ENCODE measurements around the gene MPIG6B. TPM values are rescaled to one million over a fixed set of nuclear protein-coding genes. Genes with fewer than 3 reads are reported as not detected.

MPIG6B gene
- polyA plus RNA-seq, 1 donor (not counting 4 experiments of a cell fraction or from before 2014, with no cell fraction given): 0.10 TPM

DNA sequence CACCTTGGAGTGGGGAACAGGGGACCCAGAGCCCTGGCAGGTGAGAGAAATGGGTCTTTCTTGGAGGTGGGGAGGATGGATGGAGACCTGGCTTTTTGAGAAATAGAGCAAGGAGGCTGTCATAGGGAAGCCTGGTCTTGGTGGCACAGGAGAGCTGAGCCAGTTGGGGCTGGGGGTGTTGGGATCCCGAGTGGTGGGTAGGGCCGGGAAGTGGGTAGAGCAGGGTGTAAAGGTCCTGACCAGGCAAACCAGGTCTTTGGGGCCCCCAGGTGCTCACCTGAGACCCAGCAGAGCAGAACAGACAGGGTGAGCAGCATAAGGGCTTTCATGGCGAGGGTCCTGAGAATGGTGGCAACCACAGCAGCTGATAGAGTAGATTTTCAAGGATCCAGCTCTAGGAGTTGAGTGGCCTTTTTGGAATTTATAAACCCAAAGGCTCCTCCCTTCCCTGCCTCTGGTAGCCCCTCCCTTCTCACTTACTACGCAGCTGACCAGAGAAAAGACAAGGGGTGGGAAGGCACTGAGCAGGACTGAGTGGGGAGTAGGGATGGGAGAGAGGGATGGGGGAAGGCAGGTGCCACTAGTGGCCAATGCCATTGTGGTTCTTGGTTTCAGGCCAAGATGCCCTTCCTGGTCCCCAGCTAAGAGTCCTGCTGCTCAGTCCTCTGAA, 1.7 kb upstream of the MPIG6B start, which contains the start of gene LY6G6C:
Gene LY6G6C (minus strand): TSS at position 396 of the 670 bp plus-strand sequence. CDS start 67 bp downstream, at position 329.
- Histone ChIP-seq H3K9ac (ENCODE audit: control insufficient read depth, extremely low read depth, insufficient read depth, low read length) (no peak within 1 kb of the TSS), H3K79me2 (ENCODE audit: control insufficient read depth, insufficient read depth, low read length) (no peaks in the 10 kb centered on the region), H3K4me2 (ENCODE audit: control insufficient read depth, extremely low read depth, insufficient read depth, low read depth, low read length) (no peak within 1 kb of the TSS), H3K4me3 (ENCODE audit: control insufficient read depth in 2 of 3, extremely low read depth in 1 of 3, insufficient read depth in 2 of 3, low read depth in 1 of 3, low read length in 3 of 3) (no peak within 1 kb of the TSS), H3K9me3 (ENCODE audit: control insufficient read depth, low read depth, low read length) (no peaks in the 10 kb centered on the region), H2AFZ (ENCODE audit: control insufficient read depth, low read length) (no peak within 1 kb of the TSS), H3K27ac (ENCODE audit: control insufficient read depth, insufficient read depth, low read length) (no peak within 1 kb of the TSS), H3K27me3 (ENCODE audit: control insufficient read depth, extremely low read depth, insufficient read depth, low read length) (no peaks in the 10 kb centered on the region), H3K36me3 (ENCODE audit: control insufficient read depth in 2 of 2, extremely low read depth in 1 of 2, insufficient read depth in 2 of 2, low read length in 2 of 2) (peaks cover 0 to 4% of the 10 kb centered on the region in 2 experiments), H4K20me1 (ENCODE audit: control insufficient read depth, extremely low read depth, insufficient read depth, low read length) (no peaks in the 10 kb centered on the region), H3K9me1 (ENCODE audit: control insufficient read depth, extremely low read depth, insufficient read depth, low read length) (peaks cover 5% of the 10 kb centered on the region), H3K4me1 (ENCODE audit: control insufficient read depth, extremely low read depth, insufficient read depth, low read length) (peaks cover 31% of the 10 kb centered on the region)
- DNase-seq (ENCODE audit: low read depth, low spot score) (no peak), FAIRE-seq (no peak)
- dilution Hi-C loops (cut with MboI; ENCODE audit: extremely low pct_ligation_motif_present, low sequenced_read_pairs): no loop called here
- TF ChIP-seq, protein P1, sequence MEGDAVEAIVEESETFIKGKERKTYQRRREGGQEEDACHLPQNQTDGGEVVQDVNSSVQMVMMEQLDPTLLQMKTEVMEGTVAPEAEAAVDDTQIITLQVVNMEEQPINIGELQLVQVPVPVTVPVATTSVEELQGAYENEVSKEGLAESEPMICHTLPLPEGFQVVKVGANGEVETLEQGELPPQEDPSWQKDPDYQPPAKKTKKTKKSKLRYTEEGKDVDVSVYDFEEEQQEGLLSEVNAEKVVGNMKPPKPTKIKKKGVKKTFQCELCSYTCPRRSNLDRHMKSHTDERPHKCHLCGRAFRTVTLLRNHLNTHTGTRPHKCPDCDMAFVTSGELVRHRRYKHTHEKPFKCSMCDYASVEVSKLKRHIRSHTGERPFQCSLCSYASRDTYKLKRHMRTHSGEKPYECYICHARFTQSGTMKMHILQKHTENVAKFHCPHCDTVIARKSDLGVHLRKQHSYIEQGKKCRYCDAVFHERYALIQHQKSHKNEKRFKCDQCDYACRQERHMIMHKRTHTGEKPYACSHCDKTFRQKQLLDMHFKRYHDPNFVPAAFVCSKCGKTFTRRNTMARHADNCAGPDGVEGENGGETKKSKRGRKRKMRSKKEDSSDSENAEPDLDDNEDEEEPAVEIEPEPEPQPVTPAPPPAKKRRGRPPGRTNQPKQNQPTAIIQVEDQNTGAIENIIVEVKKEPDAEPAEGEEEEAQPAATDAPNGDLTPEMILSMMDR (optimal IDR thresholded peaks at IDR 0.05 in 1 of 3, IDR thresholded peaks at IDR 0.05 in 1 of 3, conservative IDR thresholded peaks at IDR 0.05 in 1 of 3; ENCODE audit: extremely low read depth in 1 of 3, insufficient read depth in 2 of 3, low read length in 3 of 3): no peak
- no peak for TF ChIP-seq EZH2 (IDR thresholded peaks at IDR 0.05; ENCODE audit: low read length)

- FAIRE-seq: no peak
- Histone ChIP-seq H3K27ac (ENCODE audit: control insufficient read depth, insufficient read depth, low read length) (no peak overlapping the region), H3K9ac (ENCODE audit: control insufficient read depth, extremely low read depth, insufficient read depth, low read length) (no peak overlapping the region), H3K36me3 (ENCODE audit: control insufficient read depth in 2 of 2, extremely low read depth in 1 of 2, insufficient read depth in 2 of 2, low read length in 2 of 2) (peaks cover 0 to 6% of the 10 kb centered on the region in 2 experiments), H3K4me1 (ENCODE audit: control insufficient read depth, extremely low read depth, insufficient read depth, low read length) (peaks cover 31% of the 10 kb centered on the region), H4K20me1 (ENCODE audit: control insufficient read depth, extremely low read depth, insufficient read depth, low read length) (no peaks in the 10 kb centered on the region), H3K79me2 (ENCODE audit: control insufficient read depth, insufficient read depth, low read length) (no peaks in the 10 kb centered on the region), H3K4me3 (ENCODE audit: control insufficient read depth in 2 of 3, extremely low read depth in 1 of 3, insufficient read depth in 2 of 3, low read depth in 1 of 3, low read length in 3 of 3) (no peak overlapping the region), H3K9me3 (ENCODE audit: control insufficient read depth, low read depth, low read length) (no peaks in the 10 kb centered on the region), H3K4me2 (ENCODE audit: control insufficient read depth, extremely low read depth, insufficient read depth, low read depth, low read length) (no peak overlapping the region), H2AFZ (ENCODE audit: control insufficient read depth, low read length) (no peak overlapping the region), H3K9me1 (ENCODE audit: control insufficient read depth, extremely low read depth, insufficient read depth, low read length) (peaks cover 5% of the 10 kb centered on the region), H3K27me3 (ENCODE audit: control insufficient read depth, extremely low read depth, insufficient read depth, low read length) (no peaks in the 10 kb centered on the region)
- TF ChIP-seq EZH2 (IDR thresholded peaks at IDR 0.05; ENCODE audit: low read length): no peak
- TF ChIP-seq, protein P1 (optimal IDR thresholded peaks at IDR 0.05 in 1 of 3, IDR thresholded peaks at IDR 0.05 in 1 of 3, conservative IDR thresholded peaks at IDR 0.05 in 1 of 3; ENCODE audit: extremely low read depth in 1 of 3, insufficient read depth in 2 of 3, low read length in 3 of 3): no peak
- no peak for DNase-seq (ENCODE audit: low read depth, low spot score)
- dilution Hi-C loops (cut with MboI; ENCODE audit: extremely low pct_ligation_motif_present, low sequenced_read_pairs): no loop called here
These were observed 1.0 kb upstream of the MPIG6B start for GRCh38 chr6:31722173-31722572.

Data from keratinocyte (primary cell).